Thyroid gland (tissue), 4 donors: ENCODE measurements around the gene ITGAE.

ENCODE experiments used
- CTCF ChIP-seq, 6 experiments: fragments of 200-600 bp in 3 of 6; fragments of 450-650 bp in 3 of 6; sonication (generic) in 3 of 6; IDR thresholded peaks; one replicate each; pipeline ENCODE4 v1.5.1; 2016 to 2019; ENCODE audit warnings: antibody characterized with exemption in 6 of 6, mild to moderate bottlenecking in 2 of 6, inconsistent platforms in 1 of 6, moderate library complexity in 1 of 6
- POLR2A ChIP-seq, 2 donors: fragments of 450-650 bp; IDR thresholded peaks; one replicate each; pipeline ENCODE4 v1.6.1; 2017; ENCODE audit warnings: antibody characterized with exemption in 2 of 2, mild to moderate bottlenecking in 2 of 2, moderate library complexity in 1 of 2

GRCh38 chr17:3801347-3801746 is 359 bp upstream of the ITGAE start:
- TF ChIP-seq CTCF (IDR thresholded peaks at IDR 0.05) (no peak), POLR2A (IDR thresholded peaks at IDR 0.05) (no peak)
